ENCODE measurements around the gene KLK15. TPM values are rescaled to one million over a fixed set of nuclear protein-coding genes. Genes with fewer than 3 reads are reported as not detected.

The KLK15 gene
- total and polyA plus RNA-seq, 10 of the 15 experiments (the other 5 are each of a cell fraction or from before 2014, with no cell fraction given) = 0.04 to 0.08 TPM; not detected in 8

- Histone ChIP-seq H3K79me2 (ENCODE audit: control insufficient read depth, insufficient read depth, low read length) (no peaks in the 10 kb centered on the region), H3K4me3 (no peak overlapping the region), H3K27ac (ENCODE audit: control insufficient read depth, insufficient read depth) (no peak overlapping the region), H3K4me2 (ENCODE audit: control insufficient read depth, insufficient read depth) (no peak overlapping the region), H3K36me3 (ENCODE audit: control insufficient read depth in 2 of 2, insufficient read depth in 2 of 2, low read length in 1 of 2) (no peaks in the 10 kb centered on the region), H2AFZ (ENCODE audit: control insufficient read depth, low read depth, low read length) (no peak overlapping the region), H3K9me3 (replicated peaks; ENCODE audit: control insufficient read depth, insufficient read depth, low read length) (no peaks in the 10 kb centered on the region), H4K20me1 (ENCODE audit: control insufficient read depth, insufficient read depth) (no peaks in the 10 kb centered on the region), H3K9ac (ENCODE audit: control insufficient read depth, insufficient read depth, low read length) (no peak overlapping the region), H3K27me3 (replicated peaks in 1 of 2; ENCODE audit: control insufficient read depth in 2 of 2, insufficient read depth in 2 of 2, low read length in 1 of 2) (no peaks in the 10 kb centered on the region), H3K4me1 (ENCODE audit: control insufficient read depth, insufficient read depth, low read length) (peaks cover 9% of the 10 kb centered on the region; the same call in 1 of the 2 replicates)
- no peak for DNase-seq (ENCODE audit: low read depth, low spot score)
- in situ Hi-C loops (cut with MboI) (no loop called here), intact Hi-C loops (cut with micrococcal nuclease; ENCODE audit: unreplicated experiment) (no loop called here)
- 51% methylated on average over 3 of the region's 3 CpGs for WGBS (ENCODE audit: insufficient coverage, insufficient replicate concordance, low lambda C conversion rate, missing lambda C conversion rate)
- ChIA-PET SMC1A (ENCODE audit: uncharacterized antibody, unreplicated experiment) (interaction anchor here (0.6 kb wide), 1 partner anchor 167 kb away, joined by 3 read pairs; no protein-coding TSS in a partner anchor), POLR2A (interaction anchor here (0.6 to 1.4 kb wide), 2 partner anchors 10 to 18 kb away, joined by 3 to 4 read pairs; no protein-coding TSS in a partner anchor), RAD21 (ENCODE audit: unreplicated experiment) (interaction anchor here (1.0 to 1.3 kb wide), 3 partner anchors 16 to 39 kb away, joined by 3 to 8 read pairs (median 3); partner anchors contain the start of gene KLK3), CTCF (interaction anchor here (0.8 to 3.4 kb wide), 5 partner anchors 10 to 47 kb away, joined by 3 to 24 read pairs (median 4); no protein-coding TSS in a partner anchor)
- no peak for ATAC-seq
- BruUV-seq (replicated peaks) = no TSS peak
- TF ChIP-seq CTCF (IDR thresholded peaks at IDR 0.05 in 2 of 3, conservative IDR thresholded peaks at IDR 0.05 in 1 of 3; ENCODE audit: control insufficient read depth in 2 of 3, extremely low read depth in 1 of 3, insufficient read depth in 1 of 3, low read depth in 3 of 3, low read length in 3 of 3) = peak in 2 of 3 experiments; percentile 8 to 17; a peak in 1 of 6 replicates
- no peak for TF ChIP-seq HDGF (IDR thresholded peaks at IDR 0.05)
- FAIRE-seq = no peak
Observed at GRCh38 chr19:50882188-50882587, 48.8 kb upstream of the KLK15 start.

GRCh38 chr19:50880241-50880640 lies 46.9 kb upstream of the KLK15 start:
- H2AFZ ChIP-seq (ENCODE audit: control insufficient read depth, low read depth, low read length) = no peak overlapping the region
- DNase-seq (ENCODE audit: low read depth, low spot score) (no peak), FAIRE-seq (no peak), ATAC-seq (no peak)
- no peak overlapping the region for H3K27ac ChIP-seq (ENCODE audit: control insufficient read depth, insufficient read depth)
- in situ Hi-C loops (cut with MboI) = no loop called here
- H3K27me3 ChIP-seq (replicated peaks in 1 of 2; ENCODE audit: control insufficient read depth in 2 of 2, insufficient read depth in 2 of 2, low read length in 1 of 2) = no peaks in the 10 kb centered on the region
- no peaks in the 10 kb centered on the region for H4K20me1 ChIP-seq (ENCODE audit: control insufficient read depth, insufficient read depth)
- TF ChIP-seq SIX5 (IDR thresholded peaks at IDR 0.05; ENCODE audit: low read depth, low read length, severe bottlenecking) = no peak
- no peaks in the 10 kb centered on the region for H3K79me2 ChIP-seq (ENCODE audit: control insufficient read depth, insufficient read depth, low read length)
- ChIA-PET CTCF (no interaction called here), POLR2A (no interaction called here), RAD21 (ENCODE audit: unreplicated experiment) (no interaction called here), SMC1A (ENCODE audit: uncharacterized antibody, unreplicated experiment) (no interaction called here)
- no peaks in the 10 kb centered on the region for H3K9me3 ChIP-seq (replicated peaks; ENCODE audit: control insufficient read depth, insufficient read depth, low read length)
- no peak overlapping the region for H3K4me3 ChIP-seq
- H3K4me1 ChIP-seq (ENCODE audit: control insufficient read depth, insufficient read depth, low read length) = peaks cover 25% of the 10 kb centered on the region
- H3K4me2 ChIP-seq (ENCODE audit: control insufficient read depth, insufficient read depth) = no peak overlapping the region
- intact Hi-C loops (cut with micrococcal nuclease; ENCODE audit: unreplicated experiment) = no loop called here
- WGBS (ENCODE audit: insufficient coverage, insufficient replicate concordance, low lambda C conversion rate, missing lambda C conversion rate) = 75% methylated on average over 5 of the region's 5 CpGs
- no peak overlapping the region for H3K9ac ChIP-seq (ENCODE audit: control insufficient read depth, insufficient read depth, low read length)
- H3K36me3 ChIP-seq (ENCODE audit: control insufficient read depth in 2 of 2, insufficient read depth in 2 of 2, low read length in 1 of 2) = no peaks in the 10 kb centered on the region
- BruUV-seq (replicated peaks) = no TSS peak
